ENCODE results near the gene DCAF4. TPM values are rescaled to one million over a fixed set of nuclear protein-coding genes. Genes with fewer than 3 reads are reported as not detected.

The DCAF4 gene
- total and polyA plus RNA-seq, 2 donors: 5.9 to 16.6 TPM

Other genes with a start within 250 kb of the DCAF4 start
- 2.2 TPM for gene DPF3, start 32.4 kb upstream of the DCAF4 start, total RNA-seq
- gene DPF3, start 32.4 kb upstream of the DCAF4 start, polyA plus RNA-seq: 0.71 TPM
- gene ZFYVE1, start 100.6 kb downstream of the DCAF4 start, total RNA-seq: 11.9 TPM
- gene ZFYVE1, start 100.6 kb downstream of the DCAF4 start, polyA plus RNA-seq: 14.3 TPM
- gene RBM25, start 132.1 kb downstream of the DCAF4 start, total RNA-seq: 96.8 TPM
- gene RBM25, start 132.1 kb downstream of the DCAF4 start, polyA plus RNA-seq: 28.6 TPM
- 47.8 TPM for gene PSEN1, start 210.0 kb downstream of the DCAF4 start, total RNA-seq
- 28.7 TPM for gene PSEN1, start 210.0 kb downstream of the DCAF4 start, polyA plus RNA-seq